ENCODE results near the gene PCNP.
"Not testable (repeated sequence)": the region's sequence is repeated elsewhere in the genome, so short reads cannot be mapped to it uniquely, and the experiment has no call there.

Gene PCNP

DNA sequence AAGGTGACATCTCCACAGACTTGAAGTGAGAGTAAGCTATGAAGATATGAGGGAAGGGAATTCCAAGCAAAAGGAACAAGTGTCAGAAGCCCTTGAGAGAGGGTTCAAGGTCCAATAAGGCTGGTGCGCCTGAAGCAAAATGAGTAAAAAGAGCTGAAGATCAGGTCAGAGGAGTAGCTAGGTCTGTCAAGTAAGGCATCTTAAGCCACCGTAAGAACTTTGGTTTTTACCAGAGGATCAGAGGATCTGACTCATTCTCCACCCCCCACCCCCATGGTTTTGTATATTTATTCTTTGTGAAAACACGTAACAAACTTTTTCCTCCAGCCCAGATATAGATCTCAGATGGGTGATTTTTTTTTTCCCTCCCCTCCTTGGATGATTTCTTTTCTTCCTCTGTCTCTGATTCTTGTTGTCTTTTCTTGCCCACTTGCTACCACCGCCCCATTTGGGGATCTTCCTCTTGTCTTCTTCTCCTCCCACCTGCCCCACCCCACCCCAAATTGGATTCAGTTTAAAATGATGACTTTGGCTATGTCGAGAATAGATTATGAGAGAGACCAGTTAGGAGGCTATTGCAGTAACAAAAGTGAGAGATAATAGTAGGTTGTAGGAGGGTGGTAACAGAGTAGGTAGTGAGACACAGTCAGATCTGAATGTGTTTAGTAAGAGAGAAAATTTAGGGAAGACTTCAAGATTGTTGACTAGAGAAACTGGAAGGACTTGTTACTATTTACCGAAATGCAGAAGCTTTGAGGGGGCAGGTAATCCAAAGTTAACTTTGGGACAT, 6.3 kb upstream of the PCNP start:
- no peak overlapping the region for H3K27ac ChIP-seq (ENCODE audit: low read length)
- no peaks in the 10 kb centered on the region; the same call in 1 of the 2 replicates for H3K36me3 ChIP-seq (ENCODE audit: control insufficient read depth, insufficient read depth, low read length)
- DNase-seq (ENCODE audit: low read depth, low spot score), result no peak
- H3K27me3 ChIP-seq (ENCODE audit: control insufficient read depth, insufficient read depth, low read length), result no peaks in the 10 kb centered on the region
- no peak overlapping the region for H3K4me3 ChIP-seq (ENCODE audit: low read length)
- H3K4me1 ChIP-seq (ENCODE audit: control insufficient read depth, insufficient read depth, low read length), result no peaks in the 10 kb centered on the region; the same call in 1 of the 2 replicates
- H3K9me3 ChIP-seq (ENCODE audit: control insufficient read depth, insufficient read depth, low read length), result no peaks in the 10 kb centered on the region
- WGBS (ENCODE audit: insufficient coverage, insufficient read length), result no CpG with 5 or more reads among the region's 6 CpGs

DNA sequence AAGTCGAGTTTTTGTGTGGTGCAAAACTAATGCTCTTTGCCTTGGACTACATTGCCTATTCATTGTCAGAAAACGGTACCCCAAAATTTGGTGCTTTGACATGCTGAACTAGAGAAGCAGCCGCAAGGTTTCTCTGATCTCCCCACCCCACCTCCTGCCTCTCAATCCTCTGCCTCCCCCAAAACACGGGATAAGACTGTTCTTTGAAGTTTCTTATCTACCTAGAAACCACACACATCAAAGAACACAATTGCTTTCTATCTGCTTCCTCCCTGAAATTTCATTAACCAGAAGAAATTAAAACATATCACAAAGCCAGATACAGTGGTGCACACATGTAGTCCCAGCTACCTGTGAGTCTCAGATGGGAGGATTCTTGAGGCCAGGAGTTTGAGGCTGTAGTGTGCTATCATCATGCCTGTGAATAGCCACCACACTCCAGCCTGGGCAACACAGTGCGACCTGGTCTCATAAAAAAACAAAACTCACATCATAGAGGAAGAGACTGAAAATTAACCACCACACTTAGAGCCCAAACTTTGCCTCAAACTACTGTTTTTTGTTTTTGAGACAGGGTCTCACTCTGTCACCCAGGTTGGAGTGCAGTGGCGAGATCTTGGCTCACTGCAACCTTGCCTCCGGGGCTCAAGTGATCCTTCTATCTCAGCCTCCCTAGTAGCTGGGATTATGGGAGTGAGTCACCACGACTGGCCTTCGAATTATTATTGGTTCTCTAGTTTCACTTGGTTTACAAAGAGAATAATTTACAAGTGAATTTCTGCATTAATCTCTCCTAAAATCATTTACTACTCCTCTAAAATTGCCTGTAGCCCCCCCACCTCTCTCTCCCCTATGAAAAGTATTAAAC, 2.7 kb upstream of the PCNP start:
- no peak for DNase-seq (ENCODE audit: low read depth, low spot score)
- no CpG with 5 or more reads among the region's 9 CpGs for WGBS (ENCODE audit: insufficient coverage, insufficient read length)
- Histone ChIP-seq H3K9me3 (ENCODE audit: control insufficient read depth, insufficient read depth, low read length) (no peaks in the 10 kb centered on the region), H3K4me3 (ENCODE audit: low read length) (no peak overlapping the region), H3K4me1 (ENCODE audit: control insufficient read depth, insufficient read depth, low read length) (no peaks in the 10 kb centered on the region), H3K27ac (ENCODE audit: low read length) (no peak overlapping the region), H3K27me3 (ENCODE audit: control insufficient read depth, insufficient read depth, low read length) (no peaks in the 10 kb centered on the region), H3K36me3 (ENCODE audit: control insufficient read depth, insufficient read depth, low read length) (no peaks in the 10 kb centered on the region)

DNA sequence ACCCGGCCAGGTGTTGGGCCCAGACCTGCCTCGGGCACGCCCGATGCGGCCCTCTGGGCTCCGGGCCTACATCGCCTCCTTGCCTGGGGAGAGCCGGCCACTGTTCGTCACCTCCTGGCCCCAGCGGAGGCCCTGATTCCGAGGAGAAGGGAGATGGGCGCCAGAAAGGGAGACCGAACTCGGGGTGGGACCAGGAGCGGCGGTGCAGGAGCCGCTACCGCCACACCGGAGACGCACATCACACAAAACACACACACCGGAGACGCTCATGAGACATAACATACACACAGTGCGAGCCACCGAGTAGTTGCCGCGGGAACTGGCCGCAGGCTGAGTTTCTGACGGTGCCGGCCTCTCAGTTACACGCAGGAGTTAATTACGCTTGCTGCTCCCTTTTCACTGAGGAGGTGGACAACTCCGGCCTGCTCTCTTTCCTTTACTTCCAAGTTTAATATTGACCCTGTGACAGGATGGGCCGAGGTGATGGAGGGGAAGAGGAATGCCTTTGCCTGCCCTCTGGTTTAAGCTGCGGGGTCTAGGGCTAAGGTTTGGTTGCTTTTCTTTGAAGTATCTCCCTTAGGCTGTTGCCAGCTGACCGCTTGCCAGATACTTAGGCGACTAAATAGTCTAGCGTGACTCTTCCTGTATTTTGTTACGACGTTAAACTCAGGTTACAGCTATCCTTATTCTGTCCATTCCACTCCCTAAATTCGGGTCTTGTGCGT, 570 bp downstream of the PCNP start:
- no peak for DNase-seq (ENCODE audit: low read depth, low spot score)
- Histone ChIP-seq H3K27me3 (ENCODE audit: control insufficient read depth, insufficient read depth, low read length) (no peaks in the 10 kb centered on the region), H3K27ac (ENCODE audit: low read length) (no peak overlapping the region), H3K9me3 (ENCODE audit: control insufficient read depth, insufficient read depth, low read length) (no peaks in the 10 kb centered on the region), H3K4me3 (ENCODE audit: low read length) (peak overlapping the region; percentile 89), H3K4me1 (ENCODE audit: control insufficient read depth, insufficient read depth, low read length) (no peaks in the 10 kb centered on the region), H3K36me3 (ENCODE audit: control insufficient read depth, insufficient read depth, low read length) (peaks cover under 1% of the 10 kb centered on the region; the same call in 1 of the 2 replicates)
- WGBS (ENCODE audit: insufficient coverage, insufficient read length), result no CpG with 5 or more reads among the region's 41 CpGs

DNA sequence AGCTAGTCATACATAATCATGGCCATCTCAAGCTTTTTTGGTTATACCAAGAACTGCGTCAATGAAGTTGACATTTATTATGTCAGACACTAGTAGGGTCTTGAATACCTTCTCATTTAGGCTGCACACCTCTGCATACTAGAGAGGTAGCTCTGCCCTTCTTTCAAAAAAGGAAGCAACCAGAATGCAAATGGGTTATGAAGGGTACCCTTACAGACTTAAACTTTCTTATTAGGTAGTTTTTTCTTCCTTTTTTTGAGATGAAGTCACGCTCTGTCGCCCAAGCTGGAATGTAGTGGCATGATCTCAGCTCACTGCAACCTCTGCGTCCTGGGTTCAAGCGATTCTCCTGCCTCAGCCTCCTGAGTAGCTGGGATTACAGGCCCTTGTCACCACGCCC, 3.3 kb downstream of the PCNP start:
- H3K4me3 ChIP-seq (ENCODE audit: low read length), result no peak overlapping the region
- no peaks in the 10 kb centered on the region for H3K27me3 ChIP-seq (ENCODE audit: control insufficient read depth, insufficient read depth, low read length)
- H3K36me3 ChIP-seq (ENCODE audit: control insufficient read depth, insufficient read depth, low read length), result peaks cover 3% of the 10 kb centered on the region; the same call in 1 of the 2 replicates
- DNase-seq (ENCODE audit: low read depth, low spot score), result no peak
- no peak overlapping the region for H3K27ac ChIP-seq (ENCODE audit: low read length)
- no peaks in the 10 kb centered on the region for H3K9me3 ChIP-seq (ENCODE audit: control insufficient read depth, insufficient read depth, low read length)
- WGBS (ENCODE audit: insufficient coverage, insufficient read length), result no CpG with 5 or more reads among the region's 6 CpGs
- no peaks in the 10 kb centered on the region for H3K4me1 ChIP-seq (ENCODE audit: control insufficient read depth, insufficient read depth, low read length)

DNA sequence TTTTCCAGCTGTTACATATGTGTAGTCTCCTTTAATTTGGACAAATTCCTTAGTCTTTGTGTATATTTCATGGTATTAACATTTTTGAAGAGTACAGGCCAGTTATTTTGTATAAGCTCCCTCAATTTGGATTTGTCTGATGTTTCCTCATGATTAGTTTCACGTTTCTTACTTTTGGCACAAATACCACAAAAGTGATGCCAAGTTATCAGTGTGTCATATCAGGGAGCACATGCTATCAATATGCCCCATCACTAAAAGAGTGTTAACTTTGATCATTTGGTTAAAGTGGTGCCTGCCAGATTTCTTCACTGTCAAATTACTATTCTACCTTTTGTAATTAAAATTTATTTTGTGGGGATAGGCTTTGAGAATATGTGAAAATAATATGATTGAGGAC, 14.6 kb downstream of the PCNP start:
- H3K4me1 ChIP-seq (ENCODE audit: control insufficient read depth, insufficient read depth, low read length), result no peaks in the 10 kb centered on the region
- no peaks in the 10 kb centered on the region for H3K27me3 ChIP-seq (ENCODE audit: control insufficient read depth, insufficient read depth, low read length)
- no peak overlapping the region for H3K27ac ChIP-seq (ENCODE audit: low read length)
- no peaks in the 10 kb centered on the region for H3K9me3 ChIP-seq (ENCODE audit: control insufficient read depth, insufficient read depth, low read length)
- WGBS (ENCODE audit: insufficient coverage, insufficient read length), result no CpG with 5 or more reads among the region's 1 CpG
- H3K4me3 ChIP-seq (ENCODE audit: low read length), result no peak overlapping the region
- DNase-seq (ENCODE audit: low read depth, low spot score), result no peak
- H3K36me3 ChIP-seq (ENCODE audit: control insufficient read depth, insufficient read depth, low read length), result peaks cover 5% of the 10 kb centered on the region; the same call in 1 of the 2 replicates

DNA sequence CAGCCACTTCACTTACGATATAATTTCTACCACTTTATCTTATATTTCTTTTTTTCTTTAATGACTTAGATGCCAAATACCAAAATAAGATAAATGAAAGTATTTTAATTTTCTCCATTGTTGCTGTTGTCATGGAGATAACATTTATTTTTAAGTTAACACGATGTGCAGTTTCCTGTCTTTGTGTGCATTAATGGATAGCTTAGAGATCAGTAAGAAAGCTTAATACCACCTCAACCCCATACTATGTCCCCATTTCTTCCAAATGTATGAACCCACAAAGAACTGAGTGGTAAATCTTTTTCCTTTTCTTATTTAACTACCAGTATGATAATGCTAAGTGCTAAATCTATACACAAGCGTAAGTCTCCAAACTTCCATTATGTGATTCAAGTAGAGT, 17.1 kb downstream of the PCNP start:
- H3K27ac ChIP-seq (ENCODE audit: low read length), result no peak overlapping the region
- H3K4me1 ChIP-seq (ENCODE audit: control insufficient read depth, insufficient read depth, low read length), result no peaks in the 10 kb centered on the region
- H3K36me3 ChIP-seq (ENCODE audit: control insufficient read depth, insufficient read depth, low read length), result peaks cover 5% of the 10 kb centered on the region; the same call in 1 of the 2 replicates
- 100% methylated on average over 1 of the region's 3 CpGs for WGBS (ENCODE audit: insufficient coverage, insufficient read length)
- no peaks in the 10 kb centered on the region for H3K9me3 ChIP-seq (ENCODE audit: control insufficient read depth, insufficient read depth, low read length)
- DNase-seq (ENCODE audit: low read depth, low spot score), result no peak
- H3K27me3 ChIP-seq (ENCODE audit: control insufficient read depth, insufficient read depth, low read length), result no peaks in the 10 kb centered on the region
- H3K4me3 ChIP-seq (ENCODE audit: low read length), result no peak overlapping the region

DNA sequence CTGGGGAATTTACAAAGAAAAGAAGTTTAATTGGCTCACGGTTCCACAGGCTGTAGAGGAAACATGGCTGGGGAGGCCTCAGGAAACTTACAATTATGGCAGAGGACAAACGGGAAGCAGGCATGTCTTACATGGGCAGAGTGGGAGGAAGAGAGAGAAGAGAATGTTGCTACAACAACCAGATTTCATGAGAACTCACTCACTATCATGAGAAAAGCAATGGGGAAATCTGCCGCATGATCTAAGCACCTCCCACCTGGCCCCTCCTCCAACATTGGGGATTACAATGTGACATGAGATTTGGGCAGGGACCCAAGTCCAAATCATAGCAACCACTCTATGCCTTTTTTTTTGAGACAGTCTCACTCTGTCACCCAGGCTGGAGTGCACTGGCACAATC, 28.8 kb downstream of the PCNP start:
- Histone ChIP-seq H3K27ac (ENCODE audit: low read length) (no peak overlapping the region), H3K36me3 (ENCODE audit: control insufficient read depth, insufficient read depth, low read length) (no peaks in the 10 kb centered on the region), H3K9me3 (ENCODE audit: control insufficient read depth, insufficient read depth, low read length) (no peaks in the 10 kb centered on the region), H3K27me3 (ENCODE audit: control insufficient read depth, insufficient read depth, low read length) (no peaks in the 10 kb centered on the region), H3K4me3 (ENCODE audit: low read length) (no peak overlapping the region), H3K4me1 (ENCODE audit: control insufficient read depth, insufficient read depth, low read length) (no peaks in the 10 kb centered on the region)
- no CpG with 5 or more reads among the region's 3 CpGs for WGBS (ENCODE audit: insufficient coverage, insufficient read length)
- DNase-seq (ENCODE audit: low read depth, low spot score), result no peak

DNA sequence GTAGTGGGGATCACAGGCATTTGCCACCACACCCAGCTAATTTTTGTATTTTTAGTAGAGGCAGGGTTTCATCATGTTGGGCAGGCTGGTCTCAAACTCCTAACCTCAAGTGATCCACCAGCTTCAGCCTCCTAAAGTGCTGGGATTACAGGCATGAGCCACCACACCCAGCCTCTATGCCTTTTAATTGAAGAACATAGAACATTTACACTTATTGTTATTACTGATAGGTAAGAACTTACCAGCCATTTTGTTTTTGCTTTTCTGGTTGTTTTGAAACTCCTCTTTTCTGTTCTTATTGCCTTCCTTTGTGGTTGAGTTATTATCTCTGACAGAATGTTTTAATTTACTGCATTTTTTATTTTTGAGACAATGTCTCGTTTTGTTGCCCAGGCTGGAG, 29.2 kb downstream of the PCNP start:
- H3K36me3 ChIP-seq (ENCODE audit: control insufficient read depth, insufficient read depth, low read length), result no peaks in the 10 kb centered on the region
- H3K27me3 ChIP-seq (ENCODE audit: control insufficient read depth, insufficient read depth, low read length), result no peaks in the 10 kb centered on the region
- no peaks in the 10 kb centered on the region for H3K4me1 ChIP-seq (ENCODE audit: control insufficient read depth, insufficient read depth, low read length)
- H3K27ac ChIP-seq (ENCODE audit: low read length), result no peak overlapping the region
- H3K4me3 ChIP-seq (ENCODE audit: low read length), result no peak overlapping the region
- H3K9me3 ChIP-seq (ENCODE audit: control insufficient read depth, insufficient read depth, low read length), result no peaks in the 10 kb centered on the region
- DNase-seq (ENCODE audit: low read depth, low spot score), result no peak
- no CpG with 5 or more reads among the region's 1 CpG for WGBS (ENCODE audit: insufficient coverage, insufficient read length)

DNA sequence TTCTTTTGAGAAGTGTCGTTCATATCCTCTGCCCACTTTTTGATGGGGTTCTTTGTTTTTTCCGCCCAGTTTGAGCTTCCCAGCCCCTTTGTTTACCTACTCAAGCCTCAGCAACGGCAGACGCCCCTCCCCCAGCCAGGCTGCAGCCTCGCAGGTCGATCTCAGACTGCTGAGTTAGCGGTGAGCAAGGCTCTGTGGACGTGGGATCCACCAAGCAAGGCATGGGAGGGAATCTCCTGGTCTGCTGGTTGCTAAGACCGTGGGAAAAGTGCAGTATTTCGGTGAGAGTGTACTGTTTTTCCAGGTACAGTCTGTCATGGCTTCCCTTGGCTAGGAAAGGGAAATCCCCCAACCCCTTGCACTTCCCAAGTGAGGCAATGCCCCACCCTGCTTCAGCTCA, 31.4 kb downstream of the PCNP start:
- not testable (repeated sequence) for H3K27me3 ChIP-seq (ENCODE audit: control insufficient read depth, insufficient read depth, low read length); H3K36me3 ChIP-seq (ENCODE audit: control insufficient read depth, insufficient read depth, low read length); DNase-seq (ENCODE audit: low read depth, low spot score); H3K9me3 ChIP-seq (ENCODE audit: control insufficient read depth, insufficient read depth, low read length); H3K4me1 ChIP-seq (ENCODE audit: control insufficient read depth, insufficient read depth, low read length); H3K27ac ChIP-seq (ENCODE audit: low read length); H3K4me3 ChIP-seq (ENCODE audit: low read length)
- WGBS (ENCODE audit: insufficient coverage, insufficient read length), result no CpG with 5 or more reads among the region's 10 CpGs

DNA sequence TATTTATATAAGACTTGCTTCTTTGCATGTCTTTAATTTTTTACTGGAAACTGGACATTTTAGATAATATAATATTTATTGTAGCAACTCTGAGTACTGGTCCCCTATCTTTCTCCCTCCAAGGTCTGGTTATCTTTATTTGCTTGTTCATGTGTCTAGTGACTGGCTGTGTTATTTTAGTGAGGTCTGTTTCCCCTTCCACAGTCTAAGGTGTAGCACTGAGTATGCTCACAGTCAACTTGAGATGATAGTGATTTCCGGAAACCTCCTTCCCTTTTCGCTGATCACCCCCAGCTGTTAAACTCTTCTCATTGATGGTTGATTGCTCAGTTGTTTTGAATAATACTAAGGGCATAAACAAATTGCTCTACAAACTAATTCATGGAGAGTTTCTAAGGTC, 37.0 kb downstream of the PCNP start:
- Histone ChIP-seq H3K27ac (ENCODE audit: low read length) (no peak overlapping the region), H3K9me3 (ENCODE audit: control insufficient read depth, insufficient read depth, low read length) (no peaks in the 10 kb centered on the region), H3K4me1 (ENCODE audit: control insufficient read depth, insufficient read depth, low read length) (no peaks in the 10 kb centered on the region), H3K27me3 (ENCODE audit: control insufficient read depth, insufficient read depth, low read length) (no peaks in the 10 kb centered on the region), H3K36me3 (ENCODE audit: control insufficient read depth, insufficient read depth, low read length) (no peaks in the 10 kb centered on the region), H3K4me3 (ENCODE audit: low read length) (no peak overlapping the region)
- WGBS (ENCODE audit: insufficient coverage, insufficient read length), result no CpG with 5 or more reads among the region's 2 CpGs
- no peak for DNase-seq (ENCODE audit: low read depth, low spot score)

Measured in iPS DF 6.9 (cell line).